HEK293T (cell line): ENCODE results near the gene PXDC1.
"Not testable (repeated sequence)": the region's sequence is repeated elsewhere in the genome, so short reads cannot be mapped to it uniquely, and the experiment has no call there.

Source experiments
- ARNT ChIP-seq: fragments of 450-650 bp; IDR thresholded peaks from 2 replicates; pipeline ENCODE4 v1.6.1; 2017; ENCODE audit warnings: mild to moderate bottlenecking
- BHLHE40 ChIP-seq: fragments of 450-650 bp; IDR thresholded peaks from 2 replicates; pipeline ENCODE4 v1.6.1; 2016; ENCODE audit warnings: mild to moderate bottlenecking, moderate library complexity, borderline replicate concordance
- ELF4 ChIP-seq: fragments of 450-650 bp; IDR thresholded peaks from 2 replicates; pipeline ENCODE4 v1.6.1; 2017; ENCODE audit warnings: antibody characterized with exemption
- FOXA1 ChIP-seq: fragments of 450-650 bp; IDR thresholded peaks from 2 replicates; pipeline ENCODE4 v1.6.1; 2016; ENCODE audit warnings: mild to moderate bottlenecking
- FOXM1 ChIP-seq: fragments of 450-650 bp; IDR thresholded peaks from 2 replicates; pipeline ENCODE4 v1.6.1; 2017; ENCODE audit warnings: mild to moderate bottlenecking, borderline replicate concordance
- HDGF ChIP-seq: fragments of 450-650 bp; IDR thresholded peaks from 2 replicates; pipeline ENCODE4 v1.6.1; 2017; ENCODE audit warnings: antibody characterized with exemption, borderline replicate concordance
- LEF1 ChIP-seq: fragments of 450-650 bp; IDR thresholded peaks from 2 replicates; pipeline ENCODE4 v1.6.1; 2017; ENCODE audit warnings: mild to moderate bottlenecking, borderline replicate concordance
- SP1 ChIP-seq: fragments of 450-650 bp; IDR thresholded peaks from 2 replicates; pipeline ENCODE4 v1.6.1; 2017
- SUZ12 ChIP-seq: fragments of 450-650 bp; IDR thresholded peaks from 2 replicates; pipeline ENCODE4 v1.6.1; 2016; ENCODE audit warnings: mild to moderate bottlenecking

DNA sequence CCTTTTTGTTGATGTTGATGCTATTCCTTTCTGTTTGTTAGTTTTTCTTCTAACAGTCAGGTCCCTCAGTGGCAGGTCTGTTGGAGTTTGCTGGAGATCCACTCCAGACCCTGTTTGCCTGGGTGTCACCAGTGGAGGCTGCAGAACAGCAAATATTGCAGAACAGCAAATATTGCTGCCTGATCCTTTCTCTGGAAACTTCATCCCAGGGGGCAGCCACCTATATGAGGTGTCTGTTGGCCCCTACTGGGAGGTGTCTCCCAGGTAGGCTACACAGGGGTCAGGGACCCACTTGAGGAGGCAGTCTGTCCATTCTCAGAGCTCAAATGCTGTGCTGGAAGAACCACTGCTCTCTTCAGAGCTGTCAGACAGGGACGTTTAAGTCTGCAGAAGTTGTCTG is 74.2 kb downstream of the PXDC1 start:
- not testable (repeated sequence) for TF ChIP-seq FOXM1, HDGF, SP1, SUZ12, BHLHE40, LEF1, FOXA1, ELF4, ARNT
